Trophoblast cell (in vitro differentiated cells and primary cell): Measurements from ENCODE around the gene NR1I3.

Experiments used
- DNase-seq, 2 donors: peaks; one replicate each; pipeline ENCODE4 v3.0.0-alpha.2; 2016
- H2AFZ ChIP-seq: 2 replicates; pipeline ENCODE4 v1.6.1; 2013; ENCODE audit warnings: low read length, moderate library complexity, mild to moderate bottlenecking; ENCODE audit not compliant: insufficient read depth, poor library complexity
- H2AK5ac ChIP-seq: 2 replicates; pipeline ENCODE4 v1.6.1; 2013; ENCODE audit warnings: mild to moderate bottlenecking, low read length
- H2BK120ac ChIP-seq: 2 replicates; pipeline ENCODE4 v1.6.1; 2013; ENCODE audit warnings: low read length, mild to moderate bottlenecking, moderate library complexity; ENCODE audit not compliant: insufficient read depth, poor library complexity
- H2BK12ac ChIP-seq: 2 replicates; pipeline ENCODE4 v1.6.1; 2013; ENCODE audit warnings: mild to moderate bottlenecking, low read length, moderate library complexity
- H2BK5ac ChIP-seq: 2 replicates; pipeline ENCODE4 v1.6.1; 2013; ENCODE audit warnings: low read length, low read depth, moderate library complexity, mild to moderate bottlenecking; ENCODE audit not compliant: poor library complexity
- H3K14ac ChIP-seq: 2 replicates; pipeline ENCODE4 v1.6.1; 2013; ENCODE audit warnings: mild to moderate bottlenecking, low read length
- H3K18ac ChIP-seq: 2 replicates; pipeline ENCODE4 v1.6.1; 2013; ENCODE audit warnings: mild to moderate bottlenecking, low read length
- H3K23ac ChIP-seq: 2 replicates; pipeline ENCODE4 v1.6.1; 2013; ENCODE audit warnings: low read length
- H3K27ac ChIP-seq: 2 replicates; pipeline ENCODE4 v1.5.1; 2013; ENCODE audit warnings: low read depth, mild to moderate bottlenecking, inconsistent platforms, low read length, moderate library complexity
- H3K27me3 ChIP-seq: 2 replicates; pipeline ENCODE4 v1.6.1; 2013; ENCODE audit warnings: inconsistent platforms, mild to moderate bottlenecking, low read length, moderate library complexity; ENCODE audit not compliant: insufficient read depth
- H3K36me3 ChIP-seq, 2 experiments: 1 replicate in 1 of 2; 2 replicates in 1 of 2; pipeline ENCODE4 v1.6.1; 2013; ENCODE audit warnings: low read length in 2 of 2, mild to moderate bottlenecking in 2 of 2, moderate library complexity in 1 of 2; ENCODE audit not compliant: insufficient read depth in 2 of 2, control insufficient read depth in 1 of 2
- H3K4ac ChIP-seq: 2 replicates; pipeline ENCODE4 v1.6.1; 2013; ENCODE audit warnings: low read depth, mild to moderate bottlenecking, low read length, moderate library complexity
- H3K4me1 ChIP-seq, 2 experiments: 1 replicate in 1 of 2; 2 replicates in 1 of 2; pipeline ENCODE4 v1.6.1; 2013; ENCODE audit warnings: low read length in 2 of 2, mild to moderate bottlenecking in 2 of 2, moderate library complexity in 1 of 2; ENCODE audit not compliant: insufficient read depth in 2 of 2, control insufficient read depth in 1 of 2
- H3K4me2 ChIP-seq: 2 replicates; pipeline ENCODE4 v1.6.1; 2013; ENCODE audit warnings: inconsistent platforms, mild to moderate bottlenecking, low read length, moderate library complexity
- H3K4me3 ChIP-seq: 2 replicates; pipeline ENCODE4 v1.5.1; 2013; ENCODE audit warnings: mild to moderate bottlenecking, low read depth, low read length, inconsistent platforms
- H3K79me1 ChIP-seq: one replicate; pipeline ENCODE4 v1.6.1; 2013; ENCODE audit warnings: low read length
- H3K79me2 ChIP-seq: 2 replicates; pipeline ENCODE4 v1.6.1; 2013; ENCODE audit warnings: low read length, mild to moderate bottlenecking; ENCODE audit not compliant: control insufficient read depth, insufficient read depth, poor library complexity
- H3K9ac ChIP-seq: 2 replicates; pipeline ENCODE4 v1.6.1; 2013; ENCODE audit warnings: mild to moderate bottlenecking, low read length
- H3K9me3 ChIP-seq: 2 replicates; pipeline ENCODE4 v1.6.1; 2013; ENCODE audit warnings: low read depth, mild to moderate bottlenecking, control low read depth, inconsistent platforms, low read length; ENCODE audit not compliant: insufficient read depth
- H4K12ac ChIP-seq: 2 replicates; pipeline ENCODE4 v1.6.1; 2013; ENCODE audit warnings: low read depth, mild to moderate bottlenecking, low read length, moderate library complexity
- H4K8ac ChIP-seq: 2 replicates; pipeline ENCODE4 v1.6.1; 2013; ENCODE audit warnings: low read depth, mild to moderate bottlenecking, low read length, moderate library complexity
- H4K91ac ChIP-seq: one replicate; pipeline ENCODE4 v1.6.1; 2013; ENCODE audit warnings: low read depth, mild to moderate bottlenecking, low read length, moderate library complexity
- WGBS: extraction: QIAGEN DNeasy Blood & Tissue Kit; methylation state at CpG from one replicate; pipeline ENCODE4 v1.1.7; 2013; ENCODE audit warnings: missing lambda C conversion rate; ENCODE audit not compliant: insufficient read length, insufficient coverage; ENCODE audit errors: extremely low coverage; 5-methylcytosine and 5-hydroxymethylcytosine counted together

NR1I3 gene

GRCh38 chr1:161188381-161188780, 49.6 kb downstream of the NR1I3 start:
- no peaks in the 10 kb centered on the region for H3K9me3 ChIP-seq
- no peak overlapping the region for H3K14ac ChIP-seq
- no peak overlapping the region for H3K18ac ChIP-seq
- H3K9ac ChIP-seq, result no peak overlapping the region
- no peak overlapping the region for H2BK120ac ChIP-seq
- H3K79me1 ChIP-seq, result no peaks in the 10 kb centered on the region
- no peak overlapping the region for H4K91ac ChIP-seq
- H2BK5ac ChIP-seq, result no peak overlapping the region
- no peaks in the 10 kb centered on the region for H3K4me1 ChIP-seq
- no peak overlapping the region for H2AK5ac ChIP-seq
- DNase-seq, result peak; percentile 53 to 70
- WGBS, result no CpG with 5 or more reads among the region's 6 CpGs
- no peaks in the 10 kb centered on the region for H3K27me3 ChIP-seq
- H3K27ac ChIP-seq, result no peak overlapping the region
- H2AFZ ChIP-seq, result no peak overlapping the region
- no peak overlapping the region for H3K23ac ChIP-seq
- no peak overlapping the region for H3K4ac ChIP-seq
- no peak overlapping the region for H3K4me2 ChIP-seq
- H4K12ac ChIP-seq, result no peak overlapping the region
- no peaks in the 10 kb centered on the region for H3K79me2 ChIP-seq
- H3K4me3 ChIP-seq, result no peak overlapping the region
- H2BK12ac ChIP-seq, result no peak overlapping the region
- no peaks in the 10 kb centered on the region for H3K36me3 ChIP-seq
- no peak overlapping the region for H4K8ac ChIP-seq

DNA sequence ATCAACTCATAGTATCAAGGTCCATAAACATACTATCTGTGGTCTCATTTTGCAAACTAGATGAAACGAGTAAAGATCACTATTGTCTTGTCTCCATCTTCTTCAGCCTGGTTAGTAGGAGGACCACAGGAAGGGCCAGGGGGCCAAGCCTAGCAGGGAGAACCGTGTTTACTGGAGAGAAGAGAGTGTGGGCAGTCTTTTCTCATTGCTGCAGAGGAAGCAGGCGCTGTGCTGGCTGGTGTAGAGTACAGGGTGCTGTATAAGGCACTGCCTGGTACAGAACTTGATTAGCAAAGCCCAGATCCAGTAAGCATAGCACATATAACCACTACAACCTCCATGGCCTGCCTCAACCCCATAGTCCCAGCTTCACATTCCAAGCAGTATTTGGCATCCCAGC, 50.7 kb downstream of the NR1I3 start:
- H2AK5ac ChIP-seq, result no peak overlapping the region
- no peak overlapping the region for H3K18ac ChIP-seq
- H3K79me2 ChIP-seq, result no peaks in the 10 kb centered on the region
- H3K9ac ChIP-seq, result no peak overlapping the region
- no peak for DNase-seq
- H2BK12ac ChIP-seq, result no peak overlapping the region
- H4K91ac ChIP-seq, result no peak overlapping the region
- no peak overlapping the region for H3K4me3 ChIP-seq
- WGBS, result no CpG with 5 or more reads among the region's 3 CpGs
- H3K4me2 ChIP-seq, result no peak overlapping the region
- H2BK5ac ChIP-seq, result no peak overlapping the region
- H3K4ac ChIP-seq, result no peak overlapping the region
- H2BK120ac ChIP-seq, result no peak overlapping the region
- no peak overlapping the region for H3K14ac ChIP-seq
- H3K27me3 ChIP-seq, result no peaks in the 10 kb centered on the region
- no peak overlapping the region for H2AFZ ChIP-seq
- H3K4me1 ChIP-seq, result no peaks in the 10 kb centered on the region
- no peaks in the 10 kb centered on the region for H3K79me1 ChIP-seq
- no peaks in the 10 kb centered on the region for H3K9me3 ChIP-seq
- H4K12ac ChIP-seq, result no peak overlapping the region
- no peak overlapping the region for H3K23ac ChIP-seq
- H3K36me3 ChIP-seq, result no peaks in the 10 kb centered on the region
- no peak overlapping the region for H4K8ac ChIP-seq
- no peak overlapping the region for H3K27ac ChIP-seq

- Histone ChIP-seq H2AFZ (no peak overlapping the region), H3K14ac (no peak overlapping the region), H3K79me1 (no peaks in the 10 kb centered on the region), H3K4ac (no peak overlapping the region), H3K18ac (no peak overlapping the region), H3K9me3 (no peaks in the 10 kb centered on the region), H3K79me2 (no peaks in the 10 kb centered on the region), H2BK12ac (no peak overlapping the region), H3K4me1 (no peaks in the 10 kb centered on the region), H4K12ac (no peak overlapping the region), H4K91ac (no peak overlapping the region), H3K4me3 (no peak overlapping the region), H3K36me3 (no peaks in the 10 kb centered on the region), H3K27me3 (no peaks in the 10 kb centered on the region), H3K9ac (no peak overlapping the region), H3K4me2 (no peak overlapping the region), H2AK5ac (no peak overlapping the region), H2BK5ac (no peak overlapping the region), H3K27ac (no peak overlapping the region), H4K8ac (no peak overlapping the region), H2BK120ac (no peak overlapping the region), H3K23ac (no peak overlapping the region)
- peak in 1 of 2 donors; percentile 20 for DNase-seq
- no CpG with 5 or more reads among the region's 2 CpGs for WGBS
Observed at GRCh38 chr1:161185732-161186311, 52.2 kb downstream of the NR1I3 start.

DNA sequence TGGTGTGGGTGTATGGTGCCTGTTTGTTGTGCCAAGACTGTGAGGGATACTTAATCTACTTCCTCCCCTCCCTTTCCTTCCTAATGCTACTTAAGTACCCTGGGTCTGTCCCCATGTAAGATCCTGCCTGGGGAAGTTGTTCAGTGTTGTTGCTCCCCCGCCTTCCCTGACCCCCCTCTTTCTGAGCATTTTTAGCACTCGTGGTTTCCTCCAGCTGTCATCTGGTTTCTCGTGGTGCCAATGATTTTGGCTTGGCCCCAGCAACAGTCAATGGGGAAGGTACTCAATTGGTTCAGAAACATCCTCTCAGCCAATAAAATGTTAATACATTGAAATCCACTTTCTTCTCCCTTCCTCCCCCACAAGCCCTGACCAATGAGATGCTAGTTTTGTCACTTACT, 52.7 kb downstream of the NR1I3 start:
- H4K8ac ChIP-seq, result no peak overlapping the region
- no peak overlapping the region for H3K4ac ChIP-seq
- no peak overlapping the region for H3K4me3 ChIP-seq
- peak in 1 of 2 donors; percentile 37 for DNase-seq
- H3K18ac ChIP-seq, result no peak overlapping the region
- WGBS, result no CpG with 5 or more reads among the region's 3 CpGs
- no peaks in the 10 kb centered on the region for H3K79me1 ChIP-seq
- no peak overlapping the region for H2AFZ ChIP-seq
- H3K4me1 ChIP-seq, result no peaks in the 10 kb centered on the region
- no peak overlapping the region for H4K91ac ChIP-seq
- no peak overlapping the region for H2BK12ac ChIP-seq
- no peak overlapping the region for H3K4me2 ChIP-seq
- no peak overlapping the region for H2AK5ac ChIP-seq
- no peaks in the 10 kb centered on the region for H3K27me3 ChIP-seq
- H3K9me3 ChIP-seq, result no peaks in the 10 kb centered on the region
- H4K12ac ChIP-seq, result no peak overlapping the region
- no peak overlapping the region for H3K27ac ChIP-seq
- no peak overlapping the region for H3K23ac ChIP-seq
- no peaks in the 10 kb centered on the region for H3K36me3 ChIP-seq
- H3K14ac ChIP-seq, result no peak overlapping the region
- H3K79me2 ChIP-seq, result no peaks in the 10 kb centered on the region
- no peak overlapping the region for H2BK5ac ChIP-seq
- H2BK120ac ChIP-seq, result no peak overlapping the region
- no peak overlapping the region for H3K9ac ChIP-seq
